Adrenal gland (tissue), 5 donors: ENCODE data around the gene KBTBD12.

ENCODE experiments used
- POLR2A ChIP-seq, 2 donors: fragments of 450-650 bp; IDR thresholded peaks; one replicate each; pipeline ENCODE4 v1.6.1; 2017; ENCODE audit warnings: antibody characterized with exemption in 2 of 2, mild to moderate bottlenecking in 2 of 2, moderate library complexity in 1 of 2
- TF ChIP-seq, protein P1 (sequence below), 6 experiments: fragments of 450-650 bp in 4 of 6; fragments of 200-600 bp in 2 of 6; sonication (generic) in 1 of 6; IDR thresholded peaks; 1 replicate in 5 of 6; 2 replicates in 1 of 6; pipeline versions ENCODE4 v1.5.1 to v1.8.0; 2016 to 2021; ENCODE audit warnings: antibody characterized with exemption in 6 of 6, mild to moderate bottlenecking in 2 of 6, moderate library complexity in 1 of 6
- donor health status: DM: no; HTN: no; CAD: no.

DNA sequence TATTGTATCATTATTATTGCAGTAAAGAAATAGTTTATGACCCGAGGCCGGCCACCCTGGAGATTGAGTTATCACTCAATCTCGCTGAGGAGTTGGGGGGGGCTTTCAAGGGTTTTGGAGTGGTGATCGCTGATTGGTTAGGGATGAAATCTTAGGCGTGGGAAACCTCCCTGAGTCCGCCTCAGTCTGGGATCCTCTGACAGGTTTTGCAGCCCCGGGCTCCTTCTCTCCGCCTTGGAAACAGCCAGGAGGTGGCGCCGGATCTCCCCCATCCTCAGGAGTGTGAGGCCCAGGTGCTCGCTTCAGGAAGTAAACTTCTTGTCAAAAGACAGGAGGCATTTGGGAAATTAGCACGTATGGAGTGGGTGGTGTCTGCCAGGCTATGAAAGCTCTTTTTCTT, 96.1 kb downstream of the KBTBD12 start:
- no peak for TF ChIP-seq POLR2A (IDR thresholded peaks at IDR 0.05)
- TF ChIP-seq, protein P1, sequence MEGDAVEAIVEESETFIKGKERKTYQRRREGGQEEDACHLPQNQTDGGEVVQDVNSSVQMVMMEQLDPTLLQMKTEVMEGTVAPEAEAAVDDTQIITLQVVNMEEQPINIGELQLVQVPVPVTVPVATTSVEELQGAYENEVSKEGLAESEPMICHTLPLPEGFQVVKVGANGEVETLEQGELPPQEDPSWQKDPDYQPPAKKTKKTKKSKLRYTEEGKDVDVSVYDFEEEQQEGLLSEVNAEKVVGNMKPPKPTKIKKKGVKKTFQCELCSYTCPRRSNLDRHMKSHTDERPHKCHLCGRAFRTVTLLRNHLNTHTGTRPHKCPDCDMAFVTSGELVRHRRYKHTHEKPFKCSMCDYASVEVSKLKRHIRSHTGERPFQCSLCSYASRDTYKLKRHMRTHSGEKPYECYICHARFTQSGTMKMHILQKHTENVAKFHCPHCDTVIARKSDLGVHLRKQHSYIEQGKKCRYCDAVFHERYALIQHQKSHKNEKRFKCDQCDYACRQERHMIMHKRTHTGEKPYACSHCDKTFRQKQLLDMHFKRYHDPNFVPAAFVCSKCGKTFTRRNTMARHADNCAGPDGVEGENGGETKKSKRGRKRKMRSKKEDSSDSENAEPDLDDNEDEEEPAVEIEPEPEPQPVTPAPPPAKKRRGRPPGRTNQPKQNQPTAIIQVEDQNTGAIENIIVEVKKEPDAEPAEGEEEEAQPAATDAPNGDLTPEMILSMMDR (IDR thresholded peaks at IDR 0.05) = no peak
